ENCODE data around the gene PYGB.
A peak's percentile ranks its signal among the peaks of the same experiment; 100 is the strongest.
"Not testable (repeated sequence)": the region's sequence is repeated elsewhere in the genome, so short reads cannot be mapped to it uniquely, and the experiment has no call there.

PYGB gene

GRCh38 chr20:25310268-25310920 lies 62.5 kb downstream of the PYGB start:
- DNase-seq (ENCODE audit: low read depth in 3 of 3, low spot score in 1 of 3), result peak in 2 of 3 donors; percentile 6 to 9

GRCh38 chr20:25310921-25311728 lies 63.2 kb downstream of the PYGB start:
- DNase-seq (ENCODE audit: low read depth in 3 of 3, low spot score in 1 of 3), result no peak

GRCh38 chr20:25312716-25313115 lies 64.8 kb downstream of the PYGB start:
- DNase-seq (ENCODE audit: low read depth in 3 of 3, low spot score in 1 of 3), result not testable (repeated sequence)

- DNase-seq (ENCODE audit: low read depth in 3 of 3, low spot score in 1 of 3), result no peak
These were observed 65.7 kb downstream of the PYGB start for GRCh38 chr20:25313593-25313992.

GRCh38 chr20:25314497-25315417 lies 66.9 kb downstream of the PYGB start:
- DNase-seq (ENCODE audit: low read depth in 3 of 3, low spot score in 1 of 3), result no peak

GRCh38 chr20:25315418-25316210 lies 67.7 kb downstream of the PYGB start:
- no peak for DNase-seq (ENCODE audit: low read depth in 3 of 3, low spot score in 1 of 3)

GRCh38 chr20:25316506-25317190 lies 68.8 kb downstream of the PYGB start:
- no peak for DNase-seq (ENCODE audit: low read depth in 3 of 3, low spot score in 1 of 3)

GRCh38 chr20:25317351-25318075 lies 69.6 kb downstream of the PYGB start:
- no peak for DNase-seq (ENCODE audit: low read depth in 3 of 3, low spot score in 1 of 3)

- no peak for DNase-seq (ENCODE audit: low read depth in 3 of 3, low spot score in 1 of 3)
These were observed 70.8 kb downstream of the PYGB start for GRCh38 chr20:25318471-25319240.

GRCh38 chr20:25319241-25320034 lies 71.6 kb downstream of the PYGB start:
- DNase-seq (ENCODE audit: low read depth in 3 of 3, low spot score in 1 of 3), result no peak

- no peak for DNase-seq (ENCODE audit: low read depth in 3 of 3, low spot score in 1 of 3)
These were observed 72.3 kb downstream of the PYGB start for GRCh38 chr20:25320035-25320800.

GRCh38 chr20:25321262-25321831 lies 73.5 kb downstream of the PYGB start:
- DNase-seq (ENCODE audit: low read depth in 3 of 3, low spot score in 1 of 3), result no peak

GRCh38 chr20:25321991-25322390 lies 74.1 kb downstream of the PYGB start:
- DNase-seq (ENCODE audit: low read depth in 3 of 3, low spot score in 1 of 3), result no peak

- DNase-seq (ENCODE audit: low read depth in 3 of 3, low spot score in 1 of 3), result no peak
These were observed 75.8 kb downstream of the PYGB start for GRCh38 chr20:25323496-25324246.

GRCh38 chr20:25324412-25324811 lies 76.5 kb downstream of the PYGB start:
- no peak for DNase-seq (ENCODE audit: low read depth in 3 of 3, low spot score in 1 of 3)

GRCh38 chr20:25325073-25325472 lies 77.2 kb downstream of the PYGB start:
- no peak for DNase-seq (ENCODE audit: low read depth in 3 of 3, low spot score in 1 of 3)
